Colonic mucosa (tissue), 4 donors: Measurements from ENCODE around the gene OR13C8. TPM values are rescaled to one million over a fixed set of nuclear protein-coding genes. Genes with fewer than 3 reads are reported as not detected.
"Not testable (repeated sequence)": the region's sequence is repeated elsewhere in the genome, so short reads cannot be mapped to it uniquely, and the experiment has no call there.

Experiments
- DNase-seq: peaks from one replicate; pipeline ENCODE4 v3.0.0-alpha.2; 2020
- H3K27ac ChIP-seq: fragments of 200-600 bp; one replicate; pipeline ENCODE4 v1.8.0; 2021
- H3K27me3 ChIP-seq: fragments of 200-600 bp; one replicate; pipeline ENCODE4 v1.8.0; 2021
- H3K36me3 ChIP-seq: fragments of 200-600 bp; one replicate; pipeline ENCODE4 v1.8.0; 2021
- H3K4me1 ChIP-seq: fragments of 200-600 bp; one replicate; pipeline ENCODE4 v1.8.0; 2021; ENCODE audit warnings: mild to moderate bottlenecking
- H3K4me3 ChIP-seq: fragments of 200-600 bp; one replicate; pipeline ENCODE4 v1.8.0; 2021
- H3K9ac ChIP-seq, 2 donors: one replicate each; pipeline ENCODE4 v1.7.0; 2013; ENCODE audit warnings: control low read depth in 2 of 2, low read depth in 2 of 2, low read length in 2 of 2
- H3K9me3 ChIP-seq: fragments of 200-600 bp; one replicate; pipeline ENCODE4 v1.8.0; 2021
- intact Hi-C: fragments of 100-400 bp; cut with DNase I; formaldehyde crosslinking; loops from one replicate; pipeline ENCODE4 v1.14.1; 2022
- total RNA-seq, 2 donors: library from RNA; stranded (reverse); fragmentation: NEBNext Ultra II Directional in 1 of 2; extraction: Animal tissue kit (Norgen Biotek cat#: 25700) in 1 of 2; gene quantifications; one replicate each; pipeline ENCODE4 v1.2.1, GENCODE V29; 2021
- TF ChIP-seq, protein P1 (sequence below): fragments of 200-600 bp; IDR thresholded peaks from one replicate; pipeline ENCODE4 v1.8.0; 2022; ENCODE audit warnings: antibody characterized with exemption, mild to moderate bottlenecking
- donor health status: healthy.
- donor health status: DM: no; HTN: no; CAD: no.
- donor health status: DM: no; HTN: no; CAD: no.

OR13C8 gene
- total RNA-seq, 2 donors from 2014 or later = not detected

GRCh38 chr9:104604801-104605200 lies 35.8 kb downstream of the OR13C8 start:
- H3K27me3 ChIP-seq = no peaks in the 10 kb centered on the region
- H3K9ac ChIP-seq = no peak overlapping the region
- H3K27ac ChIP-seq = no peak overlapping the region
- no peaks in the 10 kb centered on the region for H3K36me3 ChIP-seq
- H3K9me3 ChIP-seq = no peaks in the 10 kb centered on the region
- intact Hi-C loops = no loop called here
- TF ChIP-seq, protein P1, sequence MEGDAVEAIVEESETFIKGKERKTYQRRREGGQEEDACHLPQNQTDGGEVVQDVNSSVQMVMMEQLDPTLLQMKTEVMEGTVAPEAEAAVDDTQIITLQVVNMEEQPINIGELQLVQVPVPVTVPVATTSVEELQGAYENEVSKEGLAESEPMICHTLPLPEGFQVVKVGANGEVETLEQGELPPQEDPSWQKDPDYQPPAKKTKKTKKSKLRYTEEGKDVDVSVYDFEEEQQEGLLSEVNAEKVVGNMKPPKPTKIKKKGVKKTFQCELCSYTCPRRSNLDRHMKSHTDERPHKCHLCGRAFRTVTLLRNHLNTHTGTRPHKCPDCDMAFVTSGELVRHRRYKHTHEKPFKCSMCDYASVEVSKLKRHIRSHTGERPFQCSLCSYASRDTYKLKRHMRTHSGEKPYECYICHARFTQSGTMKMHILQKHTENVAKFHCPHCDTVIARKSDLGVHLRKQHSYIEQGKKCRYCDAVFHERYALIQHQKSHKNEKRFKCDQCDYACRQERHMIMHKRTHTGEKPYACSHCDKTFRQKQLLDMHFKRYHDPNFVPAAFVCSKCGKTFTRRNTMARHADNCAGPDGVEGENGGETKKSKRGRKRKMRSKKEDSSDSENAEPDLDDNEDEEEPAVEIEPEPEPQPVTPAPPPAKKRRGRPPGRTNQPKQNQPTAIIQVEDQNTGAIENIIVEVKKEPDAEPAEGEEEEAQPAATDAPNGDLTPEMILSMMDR = no peak
- H3K4me1 ChIP-seq = no peaks in the 10 kb centered on the region
- H3K4me3 ChIP-seq = no peak overlapping the region
- no peak for DNase-seq

DNA sequence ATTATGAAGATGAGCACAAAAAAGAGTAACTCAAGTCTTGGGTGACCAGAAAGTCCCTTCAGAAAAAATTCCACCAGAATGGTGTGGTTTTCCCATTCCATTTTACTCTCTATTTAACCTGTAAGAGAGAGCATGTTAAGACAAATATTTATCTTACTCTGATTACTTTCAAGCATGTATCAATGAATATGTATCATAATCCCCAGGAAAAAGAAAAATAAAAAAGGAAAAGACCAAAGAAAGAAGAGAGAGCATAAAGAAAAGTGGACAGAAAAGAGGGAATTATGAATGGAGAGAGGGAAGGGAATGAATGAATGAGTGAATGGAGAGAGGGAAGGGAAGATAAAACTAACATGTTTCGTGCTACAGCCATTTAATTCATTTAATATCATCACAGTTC lies 36.6 kb downstream of the OR13C8 start, which contains the start of gene OR13C2:
OR13C2 (minus strand) TSS at position 101 of the 400 bp plus-strand sequence; CDS start at position 101, 0 bp downstream.
- H3K4me1 ChIP-seq, H3K27ac ChIP-seq, H3K9ac ChIP-seq, DNase-seq, H3K4me3 ChIP-seq, H3K27me3 ChIP-seq, H3K36me3 ChIP-seq, H3K9me3 ChIP-seq, intact Hi-C loops: not testable (repeated sequence)

GRCh38 chr9:104606152-104606551 lies 37.2 kb downstream of the OR13C8 start:
- Histone ChIP-seq H3K36me3 (no peaks in the 10 kb centered on the region), H3K27me3 (no peaks in the 10 kb centered on the region), H3K27ac (no peak overlapping the region), H3K9ac (no peak overlapping the region), H3K4me3 (no peak overlapping the region), H3K9me3 (no peaks in the 10 kb centered on the region), H3K4me1 (no peaks in the 10 kb centered on the region)
- intact Hi-C loops = no loop called here
- TF ChIP-seq, protein P1 = no peak
- DNase-seq = no peak

- intact Hi-C loops = no loop called here
- DNase-seq = no peak
- Histone ChIP-seq H3K9me3 (no peaks in the 10 kb centered on the region), H3K36me3 (no peaks in the 10 kb centered on the region), H3K9ac (no peak overlapping the region), H3K27ac (no peak overlapping the region), H3K27me3 (no peaks in the 10 kb centered on the region), H3K4me1 (no peaks in the 10 kb centered on the region), H3K4me3 (no peak overlapping the region)
- TF ChIP-seq, protein P1 = no peak
These were observed 39.4 kb downstream of the OR13C8 start for GRCh38 chr9:104608336-104608735.

- intact Hi-C loops = no loop called here
These were observed 42.2 kb downstream of the OR13C8 start for GRCh38 chr9:104611213-104611612.

GRCh38 chr9:104617418-104617817 lies 48.5 kb downstream of the OR13C8 start:
- no peak for DNase-seq
- H3K9me3 ChIP-seq = no peaks in the 10 kb centered on the region
- H3K4me1 ChIP-seq = no peaks in the 10 kb centered on the region
- intact Hi-C loops = no loop called here
- no peaks in the 10 kb centered on the region for H3K36me3 ChIP-seq
- H3K27ac ChIP-seq = no peak overlapping the region
- no peak overlapping the region for H3K9ac ChIP-seq
- TF ChIP-seq, protein P1 = no peak
- H3K27me3 ChIP-seq = no peaks in the 10 kb centered on the region
- H3K4me3 ChIP-seq = no peak overlapping the region

More at GRCh38 chr9:104611213-104611612, 42.2 kb downstream of the OR13C8 start:
- Histone ChIP-seq H3K9ac (no peak overlapping the region), H3K4me3 (no peak overlapping the region), H3K4me1 (no peaks in the 10 kb centered on the region), H3K27me3 (no peaks in the 10 kb centered on the region), H3K9me3 (no peaks in the 10 kb centered on the region), H3K36me3 (no peaks in the 10 kb centered on the region), H3K27ac (no peak overlapping the region)
- TF ChIP-seq, protein P1 = no peak
- no peak for DNase-seq
